ENCODE data around the gene TCF7L1.

TCF7L1 gene

DNA sequence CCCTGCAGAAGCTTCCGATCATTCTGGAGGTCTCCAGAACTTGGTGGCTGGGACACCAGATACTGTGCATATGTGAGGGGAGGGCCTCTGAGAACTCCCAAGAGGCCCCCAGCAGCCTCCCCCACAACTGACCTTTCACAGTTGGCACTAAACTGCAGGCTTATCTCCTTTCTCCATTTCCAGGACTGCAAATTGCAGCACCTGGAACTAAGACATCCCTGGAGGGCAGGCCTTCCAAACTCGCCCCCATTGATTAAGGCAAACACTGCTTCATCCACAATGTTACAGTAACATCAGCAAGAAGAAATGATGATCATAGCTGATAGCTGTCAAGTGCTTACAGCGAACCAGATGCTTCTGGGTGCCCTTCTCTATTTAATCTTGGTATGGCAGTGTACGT lies 126.7 kb downstream of the TCF7L1 start:
- DNase-seq (ENCODE audit: low read depth) = no peak
- TF ChIP-seq, protein P1, sequence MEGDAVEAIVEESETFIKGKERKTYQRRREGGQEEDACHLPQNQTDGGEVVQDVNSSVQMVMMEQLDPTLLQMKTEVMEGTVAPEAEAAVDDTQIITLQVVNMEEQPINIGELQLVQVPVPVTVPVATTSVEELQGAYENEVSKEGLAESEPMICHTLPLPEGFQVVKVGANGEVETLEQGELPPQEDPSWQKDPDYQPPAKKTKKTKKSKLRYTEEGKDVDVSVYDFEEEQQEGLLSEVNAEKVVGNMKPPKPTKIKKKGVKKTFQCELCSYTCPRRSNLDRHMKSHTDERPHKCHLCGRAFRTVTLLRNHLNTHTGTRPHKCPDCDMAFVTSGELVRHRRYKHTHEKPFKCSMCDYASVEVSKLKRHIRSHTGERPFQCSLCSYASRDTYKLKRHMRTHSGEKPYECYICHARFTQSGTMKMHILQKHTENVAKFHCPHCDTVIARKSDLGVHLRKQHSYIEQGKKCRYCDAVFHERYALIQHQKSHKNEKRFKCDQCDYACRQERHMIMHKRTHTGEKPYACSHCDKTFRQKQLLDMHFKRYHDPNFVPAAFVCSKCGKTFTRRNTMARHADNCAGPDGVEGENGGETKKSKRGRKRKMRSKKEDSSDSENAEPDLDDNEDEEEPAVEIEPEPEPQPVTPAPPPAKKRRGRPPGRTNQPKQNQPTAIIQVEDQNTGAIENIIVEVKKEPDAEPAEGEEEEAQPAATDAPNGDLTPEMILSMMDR (IDR thresholded peaks at IDR 0.05; ENCODE audit: low read depth, low read length, missing control alignments) = no peak
- no peak overlapping the region for H3K4me3 ChIP-seq (ENCODE audit: low read depth, low read length)

DNA sequence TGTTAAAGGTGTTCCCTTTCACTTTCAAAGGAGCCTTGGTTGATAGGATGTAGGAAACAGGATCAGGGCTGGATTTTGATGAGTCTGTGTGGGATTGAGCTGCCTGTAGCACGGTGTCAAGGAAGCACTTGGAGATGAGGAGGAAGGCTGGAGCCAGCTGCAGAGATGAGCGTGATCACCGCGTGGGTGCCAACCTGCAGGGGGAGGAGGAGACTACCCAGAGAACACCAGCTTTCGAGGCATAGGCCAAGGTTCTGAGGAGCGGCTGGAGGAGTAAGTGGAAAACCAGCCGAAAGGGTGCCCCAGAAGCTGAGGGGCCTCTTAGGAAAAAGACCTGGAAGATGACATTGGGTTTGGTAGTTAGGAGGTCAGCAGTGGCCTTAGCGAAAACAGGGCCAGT lies 130.4 kb downstream of the TCF7L1 start:
- no peak overlapping the region for H3K4me3 ChIP-seq (ENCODE audit: low read depth, low read length)
- TF ChIP-seq, protein P1 (IDR thresholded peaks at IDR 0.05; ENCODE audit: low read depth, low read length, missing control alignments) = no peak
- DNase-seq (ENCODE audit: low read depth) = no peak

- no peak for DNase-seq (ENCODE audit: low read depth)
- H3K4me3 ChIP-seq (ENCODE audit: low read depth, low read length) = no peak overlapping the region
- TF ChIP-seq, protein P1 (IDR thresholded peaks at IDR 0.05; ENCODE audit: low read depth, low read length, missing control alignments) = no peak
Observed at GRCh38 chr2:85264471-85264870, 131.3 kb downstream of the TCF7L1 start.

DNA sequence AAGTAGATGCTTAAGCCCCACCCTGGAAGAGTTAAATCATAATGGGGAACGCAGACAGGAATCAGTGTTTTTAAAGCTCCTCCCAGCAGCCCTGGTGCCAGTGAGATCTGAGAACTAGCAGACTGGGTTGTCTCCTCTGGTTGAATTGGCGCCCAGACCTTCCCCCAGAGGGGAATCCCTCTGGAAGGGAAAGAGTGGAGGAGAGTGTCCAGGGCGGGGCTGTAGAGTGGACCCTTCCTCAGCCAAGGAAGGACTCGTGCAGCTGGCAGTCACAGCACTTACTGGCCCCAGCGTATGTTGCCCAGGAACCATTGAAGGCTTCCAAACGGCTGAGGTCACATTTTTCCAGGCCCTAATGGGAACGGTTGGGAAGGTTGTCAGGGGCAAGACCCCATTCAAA lies 132.1 kb downstream of the TCF7L1 start:
- no peak for DNase-seq (ENCODE audit: low read depth)
- TF ChIP-seq, protein P1 (IDR thresholded peaks at IDR 0.05; ENCODE audit: low read depth, low read length, missing control alignments) = no peak
- H3K4me3 ChIP-seq (ENCODE audit: low read depth, low read length) = no peak overlapping the region

DNA sequence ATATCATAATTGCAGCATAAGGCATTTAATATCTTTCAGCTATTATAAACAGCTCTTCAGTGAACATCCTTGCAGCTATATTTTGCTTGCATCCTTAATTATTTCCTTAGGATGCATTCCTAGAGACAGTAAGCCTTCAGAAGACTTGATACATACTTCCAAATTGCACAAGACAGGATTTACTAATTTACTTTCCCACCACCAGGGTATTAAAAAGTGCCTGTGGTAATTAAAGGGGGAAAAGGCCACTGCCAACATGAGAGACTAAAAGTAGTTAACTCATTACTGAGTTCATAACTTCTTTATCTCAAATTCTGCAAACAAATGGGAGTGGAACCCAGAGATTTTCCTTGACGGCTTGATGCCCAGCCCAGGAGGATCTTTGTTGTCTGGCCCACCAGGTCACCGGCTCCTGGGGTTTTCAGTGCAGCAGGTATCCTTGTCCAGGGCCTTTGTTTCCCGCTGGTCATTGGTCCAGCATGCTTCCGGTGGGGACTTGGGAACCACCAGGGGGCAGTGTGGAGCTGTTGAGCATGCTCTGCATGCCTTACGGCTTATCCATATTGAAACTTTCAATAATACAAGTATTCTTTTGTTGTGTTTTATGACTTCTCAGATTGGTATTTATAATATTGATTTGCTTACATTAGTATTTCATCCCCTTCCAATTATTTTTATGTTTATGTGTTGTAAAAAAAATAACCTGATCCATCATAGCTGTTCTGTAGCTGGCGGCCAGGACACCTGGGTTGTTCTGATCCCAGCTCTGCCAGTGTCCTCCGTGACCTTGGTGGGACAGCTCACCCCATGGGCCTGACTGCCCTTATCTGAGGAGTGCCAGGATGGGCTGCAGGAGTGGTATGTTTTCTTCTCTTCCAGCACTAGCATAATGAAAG lies 133.2 kb downstream of the TCF7L1 start:
- peak; percentile 18 for DNase-seq (ENCODE audit: low read depth)
- TF ChIP-seq, protein P1 (IDR thresholded peaks at IDR 0.05; ENCODE audit: low read depth, low read length, missing control alignments) = peak; percentile 93
- H3K4me3 ChIP-seq (ENCODE audit: low read depth, low read length) = no peak overlapping the region

- TF ChIP-seq, protein P1 (IDR thresholded peaks at IDR 0.05; ENCODE audit: low read depth, low read length, missing control alignments) = no peak
Observed at GRCh38 chr2:85269959-85270358, 136.8 kb downstream of the TCF7L1 start.

DNA sequence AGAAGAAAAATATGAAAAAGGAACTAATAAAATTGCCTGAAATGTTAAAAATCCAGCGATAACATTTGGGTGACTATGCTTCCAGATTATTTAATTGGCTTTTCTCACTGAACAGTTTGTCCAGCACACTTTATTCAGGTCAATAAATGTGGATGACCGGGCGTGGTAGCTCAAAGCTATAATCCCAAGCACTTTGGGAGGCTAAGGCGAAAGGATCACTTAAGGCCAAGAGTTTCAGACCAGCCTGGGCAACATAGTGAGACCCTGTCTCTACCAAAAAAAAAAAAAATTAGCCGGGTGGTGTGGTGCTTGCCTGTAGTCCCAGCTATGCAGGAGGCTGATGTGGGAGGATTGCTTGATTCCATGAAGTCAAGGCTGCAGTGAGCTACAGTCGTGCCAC lies 139.2 kb downstream of the TCF7L1 start:
- no peak for DNase-seq (ENCODE audit: low read depth)
- TF ChIP-seq, protein P1 (IDR thresholded peaks at IDR 0.05; ENCODE audit: low read depth, low read length, missing control alignments) = no peak
- H3K4me3 ChIP-seq (ENCODE audit: low read depth, low read length) = no peak overlapping the region

More at GRCh38 chr2:85269959-85270358, 136.8 kb downstream of the TCF7L1 start:
- H3K4me3 ChIP-seq (ENCODE audit: low read depth, low read length) = no peak overlapping the region
- no peak for DNase-seq (ENCODE audit: low read depth)
